Lower leg skin (tissue), 4 donors: ENCODE data around the gene RNLS. TPM values are rescaled to one million over a fixed set of nuclear protein-coding genes. Genes with fewer than 3 reads are reported as not detected.

Experiments used
- DNase-seq, 2 donors: peaks; one replicate each; pipeline ENCODE4 v3.0.0-alpha.2; 2019; ENCODE audit warnings: low spot score in 2 of 2
- H3K4me3 ChIP-seq: fragments of 200-600 bp; sonication (generic); 2 replicates; pipeline ENCODE4 v1.5.1; 2017; ENCODE audit warnings: mild to moderate bottlenecking, low read depth; ENCODE audit not compliant: poor library complexity, severe bottlenecking
- CTCF ChIP-seq, 3 donors: fragments of 450-650 bp; IDR thresholded peaks; one replicate each; pipeline ENCODE4 v1.5.1; 2016; ENCODE audit warnings: antibody characterized with exemption in 3 of 3, mild to moderate bottlenecking in 3 of 3, moderate library complexity in 2 of 3
- POLR2A ChIP-seq, 2 donors: fragments of 450-650 bp; IDR thresholded peaks; one replicate each; pipeline ENCODE4 v1.6.1; 2016 to 2017; ENCODE audit warnings: antibody characterized with exemption in 2 of 2, mild to moderate bottlenecking in 1 of 2, moderate library complexity in 1 of 2
- WGBS, 2 donors: methylation state at CpG; one replicate each; pipeline ENCODE4 v1.1.5; 2018; 5-methylcytosine and 5-hydroxymethylcytosine counted together
- intact Hi-C: fragments of 100-400 bp; cut with DNase I; formaldehyde crosslinking; loops from one replicate; pipeline ENCODE4 v1.15.0; 2023; ENCODE audit warnings: low total_unique reads
- total RNA-seq, 4 donors: library from RNA; depleted of rRNA; stranded (reverse); fragments of >200 nt; gene quantifications; one replicate each; pipeline ENCODE4 v1.1.0, GENCODE V29; 2016

RNLS gene
- total RNA-seq, 4 donors from 2014 or later, result 6.8 to 18.3 (median 10.9) TPM

GRCh38 chr10:88522715-88523114 lies 60.4 kb downstream of the RNLS start:
- intact Hi-C loops, result no loop called here
- H3K4me3 ChIP-seq, result no peak overlapping the region
- 48 to 61% methylated on average over 1 of the region's 1 CpG for WGBS, 2 donors
- TF ChIP-seq POLR2A (IDR thresholded peaks at IDR 0.05), result no peak
- no peak for DNase-seq

- no peak for TF ChIP-seq POLR2A (IDR thresholded peaks at IDR 0.05)
- no peak for TF ChIP-seq CTCF (IDR thresholded peaks at IDR 0.05)
- no peak overlapping the region for H3K4me3 ChIP-seq
- WGBS, 2 donors, result 63 to 72% methylated on average over 1 of the region's 1 CpG
- DNase-seq, result no peak
- intact Hi-C loops, result no loop called here
Observed at GRCh38 chr10:88521791-88522190, 61.3 kb downstream of the RNLS start.

- no peak overlapping the region for H3K4me3 ChIP-seq
- intact Hi-C loops, result no loop called here
- DNase-seq, result no peak
- 65 to 83% methylated on average over 1 of the region's 1 CpG for WGBS, 2 donors
- TF ChIP-seq POLR2A (IDR thresholded peaks at IDR 0.05), result no peak
- TF ChIP-seq CTCF (IDR thresholded peaks at IDR 0.05), result no peak
Observed at GRCh38 chr10:88515235-88515634, 67.9 kb downstream of the RNLS start.

- H3K4me3 ChIP-seq, result no peak overlapping the region
- intact Hi-C loops, result no loop called here
- no peak for DNase-seq
- WGBS, 2 donors, result 65 to 76% methylated on average over 2 of the region's 2 CpGs
- no peak for TF ChIP-seq CTCF (IDR thresholded peaks at IDR 0.05)
- TF ChIP-seq POLR2A (IDR thresholded peaks at IDR 0.05), result no peak
Observed at GRCh38 chr10:88512599-88512998, 70.5 kb downstream of the RNLS start.

GRCh38 chr10:88508796-88509195 lies 74.3 kb downstream of the RNLS start:
- TF ChIP-seq POLR2A (IDR thresholded peaks at IDR 0.05) (no peak), CTCF (IDR thresholded peaks at IDR 0.05) (no peak)
- intact Hi-C loops, result no loop called here
- DNase-seq, result no peak
- 57 to 76% methylated on average over 3 of the region's 3 CpGs for WGBS, 2 donors
- no peak overlapping the region for H3K4me3 ChIP-seq

- 81 to 89% methylated on average over 3 of the region's 3 CpGs for WGBS, 2 donors
- no peak for DNase-seq
- H3K4me3 ChIP-seq, result no peak overlapping the region
- TF ChIP-seq CTCF (IDR thresholded peaks at IDR 0.05) (no peak), POLR2A (IDR thresholded peaks at IDR 0.05) (no peak)
- intact Hi-C loops, result no loop called here
Observed at GRCh38 chr10:88507826-88508453, 75.2 kb downstream of the RNLS start.
